AG04449 (cell line): ENCODE measurements around the gene THBS1.
A peak's percentile ranks its signal among the peaks of the same experiment; 100 is the strongest.

ENCODE experiments used
- CTCF ChIA-PET: fragments of 350-600 bp; formaldehyde crosslinking; extraction: SDS; loops from one replicate; lab custom pipeline; 2021; ENCODE audit warnings: antibody characterized with exemption; lab: Yijun Ruan, JAX
- POLR2A ChIA-PET: fragments of 400-600, 350-600 bp; formaldehyde crosslinking; extraction: SDS; loops from one replicate; lab custom pipeline; 2020; ENCODE audit warnings: antibody characterized with exemption, inconsistent platforms; lab: Yijun Ruan, JAX
- DNase-seq: peaks from one replicate; pipeline ENCODE4 v3.0.0-alpha.2; 2010; ENCODE audit warnings: low read depth, low spot score
- H3K4me3 ChIP-seq: 2 replicates; pipeline ENCODE4 v1.5.1; 2011; ENCODE audit warnings: low read depth, mild to moderate bottlenecking, control low read depth, low read length
- TF ChIP-seq, protein P1 (sequence below): IDR thresholded peaks from one replicate; pipeline ENCODE4 v1.5.1; 2011; ENCODE audit warnings: mild to moderate bottlenecking, moderate library complexity, low read length, control low read depth, inconsistent platforms; ENCODE audit not compliant: insufficient read depth; ENCODE audit errors: missing control alignments

Gene THBS1

DNA sequence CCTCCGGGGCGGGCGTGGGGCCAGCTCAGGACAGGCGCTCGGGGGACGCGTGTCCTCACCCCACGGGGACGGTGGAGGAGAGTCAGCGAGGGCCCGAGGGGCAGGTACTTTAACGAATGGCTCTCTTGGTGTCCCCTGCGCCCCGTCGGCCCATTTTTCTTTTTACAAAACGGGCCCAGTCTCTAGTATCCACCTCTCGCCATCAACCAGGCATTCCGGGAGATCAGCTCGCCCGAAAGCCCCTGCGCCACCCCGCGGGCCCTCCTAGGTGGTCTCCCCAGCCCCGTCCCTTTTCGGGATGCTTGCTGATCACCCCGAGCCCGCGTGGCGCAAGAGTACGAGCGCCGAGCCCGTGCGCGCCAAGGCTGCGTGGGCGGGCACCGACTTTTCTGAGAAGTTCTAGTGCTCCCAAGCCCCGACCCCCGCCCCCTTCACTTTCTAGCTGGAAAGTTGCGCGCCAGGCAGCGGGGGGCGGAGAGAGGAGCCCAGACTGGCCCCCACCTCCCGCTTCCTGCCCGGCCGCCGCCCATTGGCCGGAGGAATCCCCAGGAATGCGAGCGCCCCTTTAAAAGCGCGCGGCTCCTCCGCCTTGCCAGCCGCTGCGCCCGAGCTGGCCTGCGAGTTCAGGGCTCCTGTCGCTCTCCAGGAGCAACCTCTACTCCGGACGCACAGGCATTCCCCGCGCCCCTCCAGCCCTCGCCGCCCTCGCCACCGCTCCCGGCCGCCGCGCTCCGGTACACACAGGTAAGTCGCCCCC is at the start of gene THBS1:
THBS1 (plus strand) TSS at position 595 of the 757 bp plus-strand sequence. CDS start 779 bp downstream, outside the sequence.
- TF ChIP-seq, protein P1, sequence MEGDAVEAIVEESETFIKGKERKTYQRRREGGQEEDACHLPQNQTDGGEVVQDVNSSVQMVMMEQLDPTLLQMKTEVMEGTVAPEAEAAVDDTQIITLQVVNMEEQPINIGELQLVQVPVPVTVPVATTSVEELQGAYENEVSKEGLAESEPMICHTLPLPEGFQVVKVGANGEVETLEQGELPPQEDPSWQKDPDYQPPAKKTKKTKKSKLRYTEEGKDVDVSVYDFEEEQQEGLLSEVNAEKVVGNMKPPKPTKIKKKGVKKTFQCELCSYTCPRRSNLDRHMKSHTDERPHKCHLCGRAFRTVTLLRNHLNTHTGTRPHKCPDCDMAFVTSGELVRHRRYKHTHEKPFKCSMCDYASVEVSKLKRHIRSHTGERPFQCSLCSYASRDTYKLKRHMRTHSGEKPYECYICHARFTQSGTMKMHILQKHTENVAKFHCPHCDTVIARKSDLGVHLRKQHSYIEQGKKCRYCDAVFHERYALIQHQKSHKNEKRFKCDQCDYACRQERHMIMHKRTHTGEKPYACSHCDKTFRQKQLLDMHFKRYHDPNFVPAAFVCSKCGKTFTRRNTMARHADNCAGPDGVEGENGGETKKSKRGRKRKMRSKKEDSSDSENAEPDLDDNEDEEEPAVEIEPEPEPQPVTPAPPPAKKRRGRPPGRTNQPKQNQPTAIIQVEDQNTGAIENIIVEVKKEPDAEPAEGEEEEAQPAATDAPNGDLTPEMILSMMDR: no peak
- ChIA-PET POLR2A (interaction anchor here (0.5 to 5.5 kb wide), 88 partner anchors 13 to 885 kb away, joined by 3 to 133 read pairs (median 4); no protein-coding TSS in a partner anchor), CTCF (interaction anchor here (0.7 to 5.5 kb wide), 43 partner anchors 8 to 884 kb away, joined by 3 to 51 read pairs (median 4); no protein-coding TSS in a partner anchor)
- peak within 1 kb of the TSS; percentile 95 for H3K4me3 ChIP-seq
- peak; percentile 86 for DNase-seq

- TF ChIP-seq, protein P1: no peak
- ChIA-PET POLR2A (no interaction called here), CTCF (no interaction called here)
Measured at GRCh38 chr15:39534996-39535395, 45.9 kb upstream of the THBS1 start.

DNA sequence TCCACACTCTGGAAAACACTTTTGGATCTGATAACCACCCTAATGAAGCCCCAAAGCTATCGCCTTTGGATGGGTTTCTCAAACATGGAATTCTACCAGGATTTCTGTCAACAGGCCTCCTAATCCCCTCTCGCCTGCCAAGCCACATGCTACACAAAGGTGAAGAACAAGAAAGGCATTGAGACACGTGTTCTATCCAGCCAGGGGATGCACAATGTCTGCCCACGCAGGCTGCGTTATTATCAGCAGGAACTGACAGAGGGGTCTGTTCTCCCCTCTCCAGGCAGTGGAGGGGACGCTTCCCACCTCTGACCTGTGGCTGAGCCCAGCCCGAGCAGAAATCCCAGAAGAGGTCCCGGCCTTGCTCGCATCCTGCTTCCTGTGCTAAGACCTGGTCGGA is 45.4 kb upstream of the THBS1 start:
- no peak overlapping the region for H3K4me3 ChIP-seq
- DNase-seq: no peak
- CTCF ChIA-PET: interaction anchor here (1.1 kb wide), 1 partner anchor 9 kb away, joined by 4 read pairs; no protein-coding TSS in a partner anchor
- TF ChIP-seq, protein P1: no peak
- POLR2A ChIA-PET: no interaction called here

More at GRCh38 chr15:39534996-39535395, 45.9 kb upstream of the THBS1 start:
- DNase-seq: no peak
- H3K4me3 ChIP-seq: no peak overlapping the region

DNA sequence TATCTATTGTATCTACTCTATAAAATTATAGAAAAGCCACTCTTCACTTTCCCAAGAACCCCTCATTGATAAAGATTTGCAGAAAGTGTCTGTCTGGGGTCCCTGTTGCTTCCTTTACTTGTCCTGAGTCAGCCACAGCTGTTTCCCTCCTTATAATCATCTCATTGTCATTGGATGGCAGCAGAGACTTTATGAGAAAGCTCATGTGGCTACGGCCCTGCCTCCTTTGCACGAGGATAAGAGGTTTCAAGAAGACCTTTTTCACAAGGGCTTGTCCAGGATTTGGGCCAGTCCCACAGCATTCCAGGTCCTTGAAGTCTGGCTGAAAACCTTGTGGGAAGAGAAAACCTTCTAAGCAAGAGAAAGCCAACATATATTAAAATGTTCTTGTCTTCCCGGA is 41.9 kb upstream of the THBS1 start:
- TF ChIP-seq, protein P1: no peak
- POLR2A ChIA-PET: no interaction called here
- DNase-seq: no peak

DNA sequence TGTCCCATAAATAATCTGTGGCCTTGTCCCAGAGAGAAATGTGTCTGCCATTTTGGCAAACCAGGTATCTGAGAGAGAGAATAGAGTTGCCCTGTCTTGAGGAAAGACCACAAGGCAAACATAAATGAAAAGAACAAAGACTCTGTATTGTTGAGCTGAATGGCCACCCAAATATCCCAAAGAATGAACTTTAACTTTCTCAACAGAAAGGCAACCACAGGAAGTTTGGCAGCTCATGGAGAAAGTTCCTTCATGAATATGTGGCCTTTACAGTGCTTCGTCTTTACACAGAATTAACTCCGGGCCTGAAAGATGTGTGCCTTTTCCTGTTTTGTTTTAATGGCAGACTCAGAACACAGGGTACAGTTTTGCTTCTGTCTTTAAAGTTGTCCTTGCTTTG is 41.4 kb upstream of the THBS1 start:
- TF ChIP-seq, protein P1: no peak
- no peak for DNase-seq
- H3K4me3 ChIP-seq: no peak overlapping the region
- ChIA-PET CTCF (no interaction called here), POLR2A (no interaction called here)

More for the DNA sequence above, 41.9 kb upstream of the THBS1 start:
- no peak overlapping the region for H3K4me3 ChIP-seq
- CTCF ChIA-PET: no interaction called here

DNA sequence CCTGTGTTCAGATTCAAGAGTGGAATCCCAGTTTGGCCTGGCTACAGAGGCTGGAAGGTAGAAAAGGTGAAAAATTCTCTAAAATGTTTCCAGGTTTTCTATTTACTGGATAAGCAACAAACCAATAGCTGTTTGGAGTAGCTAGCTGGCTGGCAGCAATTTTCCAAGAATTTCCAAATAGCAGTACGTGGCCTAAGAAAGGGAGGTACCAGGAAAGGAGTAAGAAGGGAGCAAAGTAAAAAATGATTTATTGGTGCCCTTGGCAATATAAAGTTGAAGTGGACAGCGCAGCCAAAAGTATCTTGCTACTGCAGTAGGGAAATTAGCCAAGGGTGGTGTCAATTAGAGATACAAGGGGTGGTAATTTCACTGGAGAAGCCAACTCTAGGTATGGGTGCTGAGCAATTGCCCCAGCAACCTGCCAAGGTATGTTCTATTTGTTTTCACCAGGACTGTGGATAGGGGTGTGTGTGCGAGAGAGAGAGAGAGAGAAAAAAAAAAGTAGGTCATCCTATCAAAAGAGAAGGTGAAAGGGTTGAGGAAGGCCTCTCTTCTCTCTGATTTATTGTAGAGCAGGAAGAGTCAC is 40.8 kb upstream of the THBS1 start:
- no peak for DNase-seq
- TF ChIP-seq, protein P1: no peak
- H3K4me3 ChIP-seq: no peak overlapping the region
- POLR2A ChIA-PET: no interaction called here
- CTCF ChIA-PET: no interaction called here
